H1 (cell line): ENCODE measurements around the gene PLAU. TPM values are rescaled to one million over a fixed set of nuclear protein-coding genes. Genes with fewer than 3 reads are reported as not detected.

Source experiments
- CTCF ChIA-PET: fragments of 300-600 bp; sonication (Branson Sonifier 250); formaldehyde crosslinking; loops from one replicate; lab custom pipeline; 2021; ENCODE audit not compliant: partially characterized antibody; lab: Charles Lee
- POLR2A ChIA-PET: fragments of 300-600 bp; sonication (Branson Sonifier 250); formaldehyde crosslinking; loops from one replicate; lab custom pipeline; 2021; ENCODE audit warnings: inconsistent platforms; ENCODE audit not compliant: partially characterized antibody; lab: Charles Lee
- DNase-seq, 2 experiments: peaks; one replicate each; pipeline versions ENCODE4 v3.0.0 to v3.0.0-alpha.2; 2010 to 2022; ENCODE audit warnings: low spot score in 2 of 2, low read depth in 1 of 2, mixed read lengths in 1 of 2
- FAIRE-seq: peaks from 2 replicates; lab custom pipeline; 2011; peaks lifted over from hg19 to GRCh38; lab: Jason Lieb, UNC
- H2AFZ ChIP-seq: 2 replicates; pipeline ENCODE4 v1.8.1; 2012; ENCODE audit warnings: low read length, inconsistent platforms
- H2AK5ac ChIP-seq: 2 replicates; pipeline ENCODE4 v1.6.1; 2013; ENCODE audit warnings: low read depth, low read length
- H2BK120ac ChIP-seq: replicated peaks from 2 replicates; pipeline ENCODE3; 2013; ENCODE audit warnings: low read depth, low read length, inconsistent platforms
- H2BK12ac ChIP-seq: 2 replicates; pipeline ENCODE4 v1.6.1; 2013; ENCODE audit warnings: low read depth, low read length
- H2BK15ac ChIP-seq: 2 replicates; pipeline ENCODE4 v1.6.1; 2013; ENCODE audit warnings: low read length
- H2BK20ac ChIP-seq: 2 replicates; pipeline ENCODE4 v1.6.1; 2013; ENCODE audit warnings: low read length
- H2BK5ac ChIP-seq: 2 replicates; pipeline ENCODE4 v1.6.1; 2013; ENCODE audit warnings: low read depth, low read length
- H3K14ac ChIP-seq: 2 replicates; pipeline ENCODE4 v1.6.1; 2013; ENCODE audit warnings: inconsistent platforms; ENCODE audit not compliant: insufficient read length
- H3K18ac ChIP-seq: 2 replicates; pipeline ENCODE4 v1.6.1; 2013; ENCODE audit warnings: low read length; ENCODE audit errors: extremely low read depth
- H3K23ac ChIP-seq: 2 replicates; pipeline ENCODE4 v1.6.1; 2013; ENCODE audit warnings: inconsistent platforms; ENCODE audit not compliant: insufficient read length
- H3K23me2 ChIP-seq: 2 replicates; pipeline ENCODE4 v1.6.1; 2013; ENCODE audit warnings: low read depth, low read length
- H3K27ac ChIP-seq: 2 replicates; pipeline ENCODE4 v1.6.1; 2011; ENCODE audit warnings: low read depth, low read length, inconsistent platforms
- H3K27me3 ChIP-seq, 4 experiments: replicated peaks in 1 of 4; 1 replicate in 1 of 4; 2 replicates in 3 of 4; pipeline versions ENCODE4 v1.6.1 to v1.8.1; 2011 to 2013; ENCODE audit warnings: low read length in 3 of 4, mild to moderate bottlenecking in 3 of 4, inconsistent platforms in 2 of 4, mixed read lengths in 2 of 4, moderate library complexity in 1 of 4; ENCODE audit not compliant: control insufficient read depth in 3 of 4, insufficient read depth in 3 of 4; ENCODE audit errors: extremely low read depth in 1 of 4
- H3K36me3 ChIP-seq, 4 experiments: 2 replicates each; pipeline versions ENCODE4 v1.6.1 to v1.8.1; 2011 to 2013; ENCODE audit warnings: mild to moderate bottlenecking in 4 of 4, low read length in 3 of 4, moderate library complexity in 2 of 4, control low read depth in 1 of 4, inconsistent platforms in 1 of 4; ENCODE audit not compliant: insufficient read depth in 4 of 4, control insufficient read depth in 2 of 4
- H3K4ac ChIP-seq: replicated peaks from 2 replicates; pipeline ENCODE3; 2013; ENCODE audit warnings: low read length, low read depth, mixed read lengths, inconsistent platforms; ENCODE audit not compliant: insufficient read length
- H3K4me1 ChIP-seq, 4 experiments: replicated peaks in 1 of 4; 1 replicate in 1 of 4; 2 replicates in 3 of 4; pipeline versions ENCODE4 v1.6.1 to v1.8.1; 2011 to 2013; ENCODE audit warnings: low read length in 3 of 4, inconsistent platforms in 2 of 4, mixed read lengths in 1 of 4; ENCODE audit not compliant: insufficient read depth in 4 of 4, control insufficient read depth in 3 of 4
- H3K4me2 ChIP-seq, 2 experiments: 2 replicates each; pipeline versions ENCODE4 v1.6.1 to v1.8.1; 2011 to 2013; ENCODE audit warnings: low read depth in 2 of 2, low read length in 2 of 2, control low read depth in 1 of 2, inconsistent platforms in 1 of 2, mild to moderate bottlenecking in 1 of 2; ENCODE audit not compliant: insufficient read depth in 1 of 2
- H3K4me3 ChIP-seq, 4 experiments: fragments of 200-600, 300-600 bp in 1 of 4; sonication (generic), shearing (Covaris generic), sonication (Bioruptor Twin) in 1 of 4; 2 replicates each; pipeline versions ENCODE4 v1.5.1 to v1.8.1; 2011 to 2016; ENCODE audit warnings: low read length in 4 of 4, low read depth in 3 of 4, control low read depth in 2 of 4, inconsistent platforms in 2 of 4, mild to moderate bottlenecking in 2 of 4, mixed read lengths in 1 of 4, moderate library complexity in 1 of 4; ENCODE audit not compliant: insufficient read depth in 2 of 4; ENCODE audit errors: extremely low read depth in 1 of 4
- H3K56ac ChIP-seq: replicated peaks from 2 replicates; pipeline ENCODE3; 2013; ENCODE audit warnings: low read depth, mild to moderate bottlenecking, mixed read lengths, low read length, inconsistent platforms; ENCODE audit not compliant: insufficient read length
- H3K79me1 ChIP-seq: 2 replicates; pipeline ENCODE4 v1.6.1; 2013; ENCODE audit warnings: low read depth, low read length, control low read depth
- H3K79me2 ChIP-seq, 2 experiments: 2 replicates each; pipeline versions ENCODE4 v1.6.1 to v1.8.1; 2012 to 2013; ENCODE audit warnings: low read length in 2 of 2, mild to moderate bottlenecking in 2 of 2, inconsistent platforms in 1 of 2; ENCODE audit not compliant: insufficient read depth in 2 of 2, control insufficient read depth in 1 of 2
- H3K9ac ChIP-seq, 4 experiments: replicated peaks in 1 of 4; 1 replicate in 1 of 4; 2 replicates in 3 of 4; pipeline versions ENCODE4 v1.6.1 to v1.8.1; 2011 to 2013; ENCODE audit warnings: low read depth in 3 of 4, low read length in 3 of 4, control low read depth in 2 of 4, mild to moderate bottlenecking in 2 of 4, moderate library complexity in 2 of 4, inconsistent platforms in 1 of 4; ENCODE audit errors: extremely low read depth in 1 of 4
- H3K9me3 ChIP-seq, 2 experiments: 2 replicates each; pipeline versions ENCODE4 v1.6.1 to v1.8.1; 2012 to 2013; ENCODE audit warnings: mild to moderate bottlenecking in 2 of 2, moderate library complexity in 2 of 2, control low read depth in 1 of 2, inconsistent platforms in 1 of 2, low read depth in 1 of 2, low read length in 1 of 2, mixed read lengths in 1 of 2; ENCODE audit not compliant: insufficient read depth in 2 of 2
- H4K20me1 ChIP-seq, 2 experiments: replicated peaks in 1 of 2; 2 replicates each; pipeline versions ENCODE3 to v1.8.1; 2011 to 2013; ENCODE audit warnings: inconsistent platforms in 2 of 2, low read length in 2 of 2, mild to moderate bottlenecking in 1 of 2; ENCODE audit not compliant: insufficient read depth in 2 of 2, control insufficient read depth in 1 of 2
- H4K5ac ChIP-seq: 2 replicates; pipeline ENCODE4 v1.6.1; 2013; ENCODE audit warnings: low read length, low read depth, mixed read lengths, inconsistent platforms; ENCODE audit not compliant: insufficient read length
- H4K8ac ChIP-seq: 2 replicates; pipeline ENCODE4 v1.8.0; 2013; ENCODE audit warnings: mild to moderate bottlenecking, moderate library complexity, low read length, inconsistent platforms; ENCODE audit not compliant: insufficient read depth; ENCODE audit errors: extremely low read depth
- H4K91ac ChIP-seq: replicated peaks from 2 replicates; pipeline ENCODE3; 2013; ENCODE audit warnings: low read length, mixed read lengths, inconsistent platforms; ENCODE audit not compliant: insufficient read length
- ASH2L ChIP-seq: fragments of 200-600, 300-600 bp; sonication (generic); IDR thresholded peaks from one replicate; pipeline ENCODE4 v1.7.1; 2017; ENCODE audit warnings: low read length
- ATF3 ChIP-seq: IDR thresholded peaks from 2 replicates; pipeline ENCODE4 v1.6.1; 2011; ENCODE audit warnings: low read depth, mild to moderate bottlenecking, low read length; ENCODE audit not compliant: insufficient read depth
- KDM4A ChIP-seq: IDR thresholded peaks from one replicate; pipeline ENCODE4 v1.7.1; 2012; ENCODE audit warnings: low read depth, mild to moderate bottlenecking, moderate library complexity, low read length, inconsistent platforms; ENCODE audit not compliant: severe bottlenecking
- WGBS, 2 experiments: shearing (Covaris generic) in 1 of 2; methylation state at CpG; one replicate each; pipeline versions ENCODE4 v1.1.6 to v1.1.7; 2013 to 2015; ENCODE audit warnings: low lambda C conversion rate in 2 of 2, mixed read lengths in 2 of 2, inconsistent platforms in 1 of 2, low coverage in 1 of 2, missing lambda C conversion rate in 1 of 2; ENCODE audit not compliant: insufficient replicate concordance in 2 of 2, insufficient coverage in 1 of 2, insufficient read length in 1 of 2; ENCODE audit errors: extremely low coverage in 1 of 2, missing lambda C conversion rate in 1 of 2; 5-methylcytosine and 5-hydroxymethylcytosine counted together
- polyA plus RNA-seq, 7 experiments: library from polyadenylated mRNA; depleted of rRNA in 3 of 7; stranded (reverse) in 5 of 7; unstranded in 2 of 7; fragments of >200 nt in 5 of 7; fragments of 200-250 nt in 2 of 7; gene quantifications; 1 replicate in 5 of 7; 2 replicates in 1 of 7; 4 replicates in 1 of 7; pipeline versions ENCODE4 v1.2.1 to v1.2.3, GENCODE V29; 2011 to 2013; ENCODE audit warnings: missing spikeins in 2 of 7, mixed read lengths in 2 of 7
- total RNA-seq: library from RNA; stranded (reverse); fragmentation: NEBNext Ultra II Directional; extraction: Animal tissue kit (Norgen Biotek cat#: 25700); gene quantifications from 2 replicates; pipeline ENCODE4 v1.2.1, GENCODE V29; 2021

PLAU gene
- total and polyA plus RNA-seq, 2 of the 8 experiments (the other 6 are each of a cell fraction or from before 2014, with no cell fraction given) = 16.2 to 26.1 TPM

- no peak overlapping the region for H3K14ac ChIP-seq
- WGBS, 2 experiments = 90% methylated on average over 6 of the region's 6 CpGs; no CpG with 5 or more reads in 1 of the 2 experiments
- no peaks in the 10 kb centered on the region for H4K20me1 ChIP-seq
- 0 out of 2 replicates have a peak overlapping the region, but pooled peaks have one; percentile 95 for H2BK12ac ChIP-seq
- H3K27ac ChIP-seq = no peak overlapping the region
- 0 out of 2 replicates have a peak overlapping the region, but pooled peaks have one; percentile 26 for H2AFZ ChIP-seq
- H2BK20ac ChIP-seq = peak overlapping the region; percentile 37
- H2AK5ac ChIP-seq = no peak overlapping the region
- H3K9me3 ChIP-seq = no peaks in the 10 kb centered on the region
- FAIRE-seq = no peak
- H3K4me1 ChIP-seq = peaks cover 4 to 8% (median 7%) of the 10 kb centered on the region in 4 experiments
- peak; percentile 7 for TF ChIP-seq ASH2L
- no peak for TF ChIP-seq KDM4A
- TF ChIP-seq ATF3 = no peak
- TF ChIP-seq, all 59 proteins: peak for 1
- Histone ChIP-seq H3K79me1 (no peaks in the 10 kb centered on the region), H3K27me3 (no peaks in the 10 kb centered on the region), H2BK15ac (no peak overlapping the region), H4K5ac (no peak overlapping the region), H3K9ac (no peak overlapping the region), H2BK120ac (peak overlapping the region; percentile 44), H3K4me2 (peak overlapping the region in 1 of 2 experiments; percentile 19; a peak in 1 of 4 replicates), H3K36me3 (no peaks in the 10 kb centered on the region), H3K4me3 (no peak overlapping the region), H3K4ac (no peak overlapping the region), H4K91ac (peak overlapping the region; percentile 12), H3K23me2 (no peaks in the 10 kb centered on the region), H3K79me2 (no peaks in the 10 kb centered on the region), H2BK5ac (peak overlapping the region; percentile 94; the same call in 1 of the 2 replicates), H4K8ac (no peak overlapping the region), H3K56ac (no peak overlapping the region), H3K23ac (no peak overlapping the region), H3K18ac (no peak overlapping the region; the same call in 1 of the 2 replicates)
- POLR2A ChIA-PET = interaction anchor here (1.0 to 3.0 kb wide), 12 partner anchors 9 to 142 kb away, joined by 3 to 19 read pairs (median 6); partner anchors contain the start of gene PLAU
- DNase-seq = no peak
- CTCF ChIA-PET = interaction anchor here (0.7 to 21.6 kb wide), 9 partner anchors 8 to 148 kb away, joined by 3 to 681 read pairs (median 3); no protein-coding TSS in a partner anchor
Observed at GRCh38 chr10:73932620-73933112, 21.7 kb downstream of the PLAU start.
